ENCODE data around the gene SLC16A7.

Gene SLC16A7

GRCh38 chr12:59803735-59804134, 207.9 kb downstream of the SLC16A7 start:
- no peak overlapping the region for H3K4me3 ChIP-seq (ENCODE audit: low read depth, low read length)

GRCh38 chr12:59808317-59808910, 212.6 kb downstream of the SLC16A7 start:
- no peak overlapping the region for H3K4me3 ChIP-seq (ENCODE audit: low read depth, low read length)
- peak; percentile 51 for TF ChIP-seq CTCF (IDR thresholded peaks at IDR 0.05; ENCODE audit: borderline replicate concordance, insufficient read depth, low read depth, low read length)

More at GRCh38 chr12:59803735-59804134, 207.9 kb downstream of the SLC16A7 start:
- no peak for TF ChIP-seq CTCF (IDR thresholded peaks at IDR 0.05; ENCODE audit: borderline replicate concordance, insufficient read depth, low read depth, low read length)

GRCh38 chr12:59811991-59812390, 216.2 kb downstream of the SLC16A7 start:
- H3K4me3 ChIP-seq (ENCODE audit: low read depth, low read length), result no peak overlapping the region
- TF ChIP-seq CTCF (IDR thresholded peaks at IDR 0.05; ENCODE audit: borderline replicate concordance, insufficient read depth, low read depth, low read length), result no peak

- TF ChIP-seq CTCF (IDR thresholded peaks at IDR 0.05; ENCODE audit: borderline replicate concordance, insufficient read depth, low read depth, low read length), result no peak
- H3K4me3 ChIP-seq (ENCODE audit: low read depth, low read length), result no peak overlapping the region
These were observed 216.9 kb downstream of the SLC16A7 start for GRCh38 chr12:59812716-59813115.

GRCh38 chr12:59820594-59821011, 224.8 kb downstream of the SLC16A7 start:
- TF ChIP-seq CTCF (IDR thresholded peaks at IDR 0.05; ENCODE audit: borderline replicate concordance, insufficient read depth, low read depth, low read length), result no peak
- H3K4me3 ChIP-seq (ENCODE audit: low read depth, low read length), result no peak overlapping the region

GRCh38 chr12:59823567-59823966, 227.7 kb downstream of the SLC16A7 start:
- no peak overlapping the region for H3K4me3 ChIP-seq (ENCODE audit: low read depth, low read length)
- TF ChIP-seq CTCF (IDR thresholded peaks at IDR 0.05; ENCODE audit: borderline replicate concordance, insufficient read depth, low read depth, low read length), result no peak

GRCh38 chr12:59827767-59828166, 231.9 kb downstream of the SLC16A7 start:
- no peak overlapping the region for H3K4me3 ChIP-seq (ENCODE audit: low read depth, low read length)
- TF ChIP-seq CTCF (IDR thresholded peaks at IDR 0.05; ENCODE audit: borderline replicate concordance, insufficient read depth, low read depth, low read length), result no peak

Data from GM12875 (cell line).